Measurements from ENCODE around the gene VSIG8.

GRCh38 chr1:159862557-159862956 lies at the start of gene VSIG8:
- TF ChIP-seq CTCF (IDR thresholded peaks at IDR 0.05 in 2 of 3, conservative IDR thresholded peaks at IDR 0.05 in 1 of 3; ENCODE audit: borderline replicate concordance in 1 of 3, insufficient read depth in 1 of 3, low read depth in 2 of 3, low read length in 2 of 3) (no peak), ZNF274 (IDR thresholded peaks at IDR 0.05; ENCODE audit: low read depth, low read length) (no peak), POLR2A (IDR thresholded peaks at IDR 0.05; ENCODE audit: borderline replicate concordance, extremely low read depth, insufficient read depth, insufficient read length) (no peak), ATF3 (IDR thresholded peaks at IDR 0.05) (no peak)
